Measurements from ENCODE around the gene CD8B2. TPM values are rescaled to one million over a fixed set of nuclear protein-coding genes. Genes with fewer than 3 reads are reported as not detected.
A peak's percentile ranks its signal among the peaks of the same experiment; 100 is the strongest.

The CD8B2 gene
- total RNA-seq, 3 donors from 2014 or later = 0.07 to 0.26 (median 0.16) TPM

- TF ChIP-seq CTCF (IDR thresholded peaks at IDR 0.05) = no peak
- no peaks in the 10 kb centered on the region for H3K9me3 ChIP-seq
- no peaks in the 10 kb centered on the region for H3K4me1 ChIP-seq (ENCODE audit: low read depth)
- DNase-seq (no peak), ATAC-seq (peak; percentile 11)
- no peaks in the 10 kb centered on the region for H3K36me3 ChIP-seq (ENCODE audit: low read depth)
- intact Hi-C loops (cut with DNase I, micrococcal nuclease) = no loop called here
- H3K4me3 ChIP-seq = no peak overlapping the region
Observed at GRCh38 chr2:106537791-106538191, 50.6 kb downstream of the CD8B2 start.

GRCh38 chr2:106540886-106541285 is 53.7 kb downstream of the CD8B2 start:
- no peaks in the 10 kb centered on the region for H3K4me1 ChIP-seq (ENCODE audit: low read depth)
- TF ChIP-seq CTCF (IDR thresholded peaks at IDR 0.05) = no peak
- no peaks in the 10 kb centered on the region for H3K9me3 ChIP-seq
- ATAC-seq (no peak), DNase-seq (no peak)
- no peaks in the 10 kb centered on the region for H3K36me3 ChIP-seq (ENCODE audit: low read depth)
- no peak overlapping the region for H3K4me3 ChIP-seq
- intact Hi-C loops (cut with DNase I, micrococcal nuclease) = no loop called here

- Histone ChIP-seq H3K4me1 (ENCODE audit: low read depth) (no peaks in the 10 kb centered on the region), H3K9me3 (no peaks in the 10 kb centered on the region), H3K36me3 (ENCODE audit: low read depth) (no peaks in the 10 kb centered on the region), H3K4me3 (no peak overlapping the region)
- intact Hi-C loops (cut with DNase I, micrococcal nuclease) = no loop called here
- no peak for ATAC-seq
- TF ChIP-seq CTCF (IDR thresholded peaks at IDR 0.05) = no peak
- no peak for DNase-seq
Observed at GRCh38 chr2:106541333-106541732, 54.2 kb downstream of the CD8B2 start.

GRCh38 chr2:106542746-106543359 is 55.7 kb downstream of the CD8B2 start:
- DNase-seq (peak in 2 of 3 donors; percentile 82 to 89), ATAC-seq (peak; percentile 93)
- peaks cover 3% of the 10 kb centered on the region for H3K4me1 ChIP-seq (ENCODE audit: low read depth)
- no peaks in the 10 kb centered on the region for H3K36me3 ChIP-seq (ENCODE audit: low read depth)
- H3K9me3 ChIP-seq = no peaks in the 10 kb centered on the region
- H3K4me3 ChIP-seq = no peak overlapping the region
- TF ChIP-seq CTCF (IDR thresholded peaks at IDR 0.05) = peak; percentile 89
- intact Hi-C loops (cut with DNase I, micrococcal nuclease) = no loop called here

GRCh38 chr2:106545007-106545406 is 57.8 kb downstream of the CD8B2 start:
- Histone ChIP-seq H3K4me3 (no peak overlapping the region), H3K36me3 (ENCODE audit: low read depth) (no peaks in the 10 kb centered on the region), H3K9me3 (no peaks in the 10 kb centered on the region), H3K4me1 (ENCODE audit: low read depth) (peaks cover 3% of the 10 kb centered on the region)
- ATAC-seq (no peak), DNase-seq (no peak)
- TF ChIP-seq CTCF (IDR thresholded peaks at IDR 0.05) = no peak
- intact Hi-C loops (cut with DNase I, micrococcal nuclease) = no loop called here

Data from mucosa of descending colon (tissue), 3 donors.